Activated CD8-positive, alpha-beta memory T cell treated with anti-CD3 and anti-CD28 coated beads for 36 hours (primary cell): ENCODE data around the gene ZNF608. TPM values are rescaled to one million over a fixed set of nuclear protein-coding genes. Genes with fewer than 3 reads are reported as not detected.

Experiments
- CTCF ChIA-PET: fragments of 350-600 bp; sonication (Branson Sonifier 250); formaldehyde crosslinking; loops from one replicate; lab custom pipeline; 2021; ENCODE audit warnings: antibody characterized with exemption; lab: Charles Lee
- POLR2A ChIA-PET: fragments of 350-600 bp; sonication (Branson Sonifier 250); formaldehyde crosslinking; loops from one replicate; lab custom pipeline; 2021; ENCODE audit warnings: antibody characterized with exemption; lab: Charles Lee
- total RNA-seq, 2 experiments: library from RNA; stranded (reverse); gene quantifications; one replicate each; pipeline ENCODE4 v1.2.3, GENCODE V29; 2021

The ZNF608 gene
- total RNA-seq, 2 experiments from 2014 or later, result not detected

DNA sequence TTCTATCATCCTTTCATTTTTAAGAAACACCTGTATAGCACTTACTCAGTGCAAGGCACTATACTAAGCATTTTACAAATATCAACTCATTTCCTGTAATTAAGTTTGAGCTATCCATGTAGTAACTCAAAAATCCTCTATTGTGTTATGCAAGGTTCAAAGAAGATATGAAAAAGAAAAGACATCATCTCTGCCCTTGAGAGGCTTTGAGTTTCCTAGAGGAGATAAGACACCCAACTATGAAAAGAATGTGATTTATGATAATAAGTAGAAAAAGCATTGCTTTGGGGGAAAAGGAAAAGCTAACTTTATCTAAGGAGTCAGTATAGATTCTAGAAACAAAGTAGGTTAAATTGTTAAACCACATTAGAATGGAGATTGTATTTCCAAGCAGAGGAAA is 14.2 kb upstream of the ZNF608 start:
- ChIA-PET POLR2A (no interaction called here), CTCF (no interaction called here)

DNA sequence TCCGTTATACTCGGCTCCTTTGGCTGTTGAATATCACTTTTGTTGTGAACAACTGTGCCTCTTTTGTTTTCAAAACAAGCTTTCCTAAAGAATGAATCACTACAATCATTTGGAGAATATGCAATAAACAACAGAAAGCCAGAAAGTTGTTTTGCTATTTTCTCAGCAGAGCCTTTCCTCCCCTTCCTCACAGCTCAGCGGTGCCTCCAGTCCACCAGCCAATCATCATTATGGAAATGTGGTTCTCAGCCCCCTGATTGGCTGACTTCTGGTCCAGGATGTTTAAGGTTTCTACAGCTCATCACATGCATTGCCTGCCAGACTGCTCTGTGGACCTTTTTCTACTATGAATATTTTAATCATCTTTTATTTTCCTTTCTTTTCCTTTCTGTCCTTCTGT is 9.1 kb upstream of the ZNF608 start:
- POLR2A ChIA-PET, result no interaction called here
- CTCF ChIA-PET, result no interaction called here

DNA sequence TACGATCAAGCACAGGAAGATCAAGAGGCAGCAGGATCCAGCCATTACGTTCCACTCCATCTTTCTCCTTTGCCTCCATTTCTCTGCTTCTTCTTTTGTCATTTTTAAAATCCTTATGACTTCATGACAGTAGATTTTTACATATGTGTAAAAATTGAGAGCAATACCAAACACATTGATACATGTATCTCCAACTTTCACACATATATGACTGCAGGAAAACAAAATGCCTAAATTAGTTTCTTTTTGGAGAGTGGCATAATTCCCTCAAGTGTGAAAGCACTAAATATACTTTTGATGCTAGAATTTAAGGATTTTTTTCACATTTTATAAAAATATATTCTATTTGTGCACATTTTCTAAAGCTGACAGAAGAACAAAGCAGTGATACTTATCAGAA is 8.6 kb upstream of the ZNF608 start:
- ChIA-PET POLR2A (no interaction called here), CTCF (no interaction called here)

DNA sequence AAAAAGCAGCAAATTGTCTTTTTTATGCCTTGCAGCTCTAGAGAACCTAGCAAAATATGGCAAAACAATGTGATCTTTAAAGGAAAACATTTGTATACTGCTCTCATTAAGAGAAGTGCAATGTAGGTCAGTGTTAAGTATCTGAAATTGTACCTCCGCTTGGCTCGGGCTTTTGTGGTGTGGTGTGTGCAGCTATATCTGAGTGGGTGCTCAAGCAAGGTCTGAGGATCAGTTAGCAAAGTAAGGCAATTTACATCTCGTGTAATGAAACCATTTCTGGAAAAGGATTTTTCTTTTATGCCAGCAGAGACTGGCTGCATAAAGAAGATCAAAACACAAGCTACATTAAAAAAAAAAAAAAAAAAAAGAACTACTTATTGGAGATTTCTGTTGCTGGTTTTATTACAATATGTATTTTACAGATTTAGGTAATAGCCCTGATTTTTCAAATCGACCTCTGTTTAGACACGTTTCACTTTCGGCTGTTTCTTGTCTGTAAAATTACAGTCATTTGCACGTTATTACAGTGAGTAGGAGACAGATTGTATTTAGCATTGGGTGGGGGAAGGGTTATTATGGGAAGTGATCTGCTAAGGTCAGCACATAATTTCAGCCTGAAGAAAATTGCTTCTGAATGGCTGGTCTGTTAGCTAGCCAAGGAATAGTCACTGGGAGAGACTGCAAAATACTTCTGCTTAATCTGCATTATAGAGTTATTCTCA is 7.9 kb upstream of the ZNF608 start:
- ChIA-PET POLR2A (no interaction called here), CTCF (no interaction called here)

DNA sequence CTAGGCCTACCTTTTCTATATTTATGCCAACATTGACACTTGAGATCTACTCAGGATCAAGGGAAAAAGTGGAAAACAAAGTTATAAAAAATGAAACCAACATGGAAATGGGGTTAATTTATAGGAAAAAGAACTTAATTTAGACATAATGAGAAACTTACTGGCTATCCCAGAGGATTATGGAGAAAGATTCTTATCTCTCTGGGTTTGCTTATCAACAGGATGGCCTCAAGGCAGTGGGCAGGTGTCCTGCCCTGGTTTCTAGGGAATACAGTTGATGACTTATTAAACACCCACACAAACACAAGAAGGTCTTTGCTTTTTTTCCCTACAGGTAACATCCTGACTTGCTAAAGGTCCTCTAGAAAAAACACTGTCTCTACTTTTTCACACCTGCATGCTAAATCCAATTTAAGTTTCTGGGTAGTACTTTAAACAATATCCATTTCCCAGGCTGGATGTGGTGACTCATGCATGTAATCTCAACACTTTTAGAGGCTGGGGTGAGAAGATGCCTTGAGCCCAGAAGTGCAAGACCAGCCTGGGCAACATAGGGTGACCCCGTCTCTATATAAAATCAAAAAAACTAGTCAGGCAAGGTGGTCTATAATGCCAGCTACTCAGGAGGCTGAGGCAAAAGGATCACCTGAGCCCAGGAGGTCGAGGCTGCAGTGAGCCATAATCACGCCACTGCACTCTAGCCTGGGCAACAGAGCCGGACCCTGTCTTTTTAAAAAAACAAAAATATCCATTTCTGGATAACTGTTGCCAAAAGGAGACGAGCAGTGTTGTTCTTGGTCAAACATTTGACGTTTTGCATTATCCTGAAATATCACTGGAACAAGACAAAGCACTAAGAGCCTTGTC is 6.6 kb upstream of the ZNF608 start:
- POLR2A ChIA-PET, result no interaction called here
- CTCF ChIA-PET, result no interaction called here

DNA sequence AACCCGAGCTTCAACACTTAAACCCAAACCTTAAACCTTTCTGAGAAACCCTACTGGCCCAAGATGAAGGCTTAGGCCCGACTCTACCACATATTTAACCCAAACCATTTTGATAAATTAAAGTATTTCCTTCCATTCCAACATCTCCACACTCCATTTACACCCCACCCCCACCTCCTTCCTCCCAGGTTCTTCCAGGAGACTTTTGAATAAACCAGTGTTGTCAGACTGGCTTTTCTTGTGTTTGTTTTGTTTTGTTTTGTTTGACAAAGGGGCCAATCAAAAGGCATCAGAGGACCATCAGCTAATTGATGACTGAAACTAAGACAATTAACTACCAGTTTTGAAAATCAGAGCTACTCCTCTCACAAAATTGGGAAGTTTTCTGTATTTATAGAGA is 4.6 kb upstream of the ZNF608 start:
- ChIA-PET POLR2A (no interaction called here), CTCF (interaction anchor here (0.6 kb wide), 1 partner anchor 328 kb away, joined by 6 read pairs; no protein-coding TSS in a partner anchor)

DNA sequence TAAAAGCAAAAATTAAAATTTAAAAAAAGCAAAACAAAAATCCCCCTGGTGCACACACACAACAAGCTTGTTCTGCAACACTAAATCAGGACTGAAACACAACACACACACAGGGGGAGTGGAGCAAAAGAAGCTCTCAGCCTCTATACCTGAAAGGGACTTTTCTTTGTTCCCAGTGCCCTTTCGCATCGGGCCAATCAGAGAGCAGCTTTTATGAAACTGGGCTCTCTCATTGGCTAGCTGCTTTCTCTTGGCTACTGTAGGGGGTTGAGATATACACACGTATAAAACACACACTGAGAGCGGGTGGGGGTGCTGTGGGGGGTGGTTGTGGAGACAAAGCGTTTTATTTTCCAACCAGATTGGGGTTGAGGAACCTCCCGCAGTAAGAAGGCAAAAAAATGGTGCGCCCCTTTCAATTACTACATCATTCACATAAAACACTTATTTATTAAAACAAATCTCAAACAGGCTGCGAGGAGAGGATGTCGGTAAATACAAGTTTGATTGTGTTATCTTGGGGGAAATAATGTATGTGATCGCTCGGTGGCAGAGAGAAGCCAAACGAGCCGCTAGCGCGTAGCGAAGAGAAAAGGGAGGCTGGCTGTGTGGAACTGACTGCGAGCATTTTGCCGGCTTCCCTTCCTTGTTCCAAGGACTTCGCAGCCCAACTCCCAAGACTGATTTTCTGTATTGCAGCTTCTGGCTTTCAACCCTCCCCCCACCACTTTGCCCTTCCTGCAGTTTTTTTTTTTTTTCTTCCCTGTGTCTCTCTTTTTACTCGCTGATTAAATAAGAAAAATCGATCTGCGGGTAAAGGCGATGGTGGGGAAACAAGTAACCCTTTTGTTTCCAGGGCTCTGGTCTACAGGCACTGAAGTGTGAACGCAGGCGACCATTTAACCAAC is 2.5 kb upstream of the ZNF608 start:
- ChIA-PET CTCF (no interaction called here), POLR2A (no interaction called here)

DNA sequence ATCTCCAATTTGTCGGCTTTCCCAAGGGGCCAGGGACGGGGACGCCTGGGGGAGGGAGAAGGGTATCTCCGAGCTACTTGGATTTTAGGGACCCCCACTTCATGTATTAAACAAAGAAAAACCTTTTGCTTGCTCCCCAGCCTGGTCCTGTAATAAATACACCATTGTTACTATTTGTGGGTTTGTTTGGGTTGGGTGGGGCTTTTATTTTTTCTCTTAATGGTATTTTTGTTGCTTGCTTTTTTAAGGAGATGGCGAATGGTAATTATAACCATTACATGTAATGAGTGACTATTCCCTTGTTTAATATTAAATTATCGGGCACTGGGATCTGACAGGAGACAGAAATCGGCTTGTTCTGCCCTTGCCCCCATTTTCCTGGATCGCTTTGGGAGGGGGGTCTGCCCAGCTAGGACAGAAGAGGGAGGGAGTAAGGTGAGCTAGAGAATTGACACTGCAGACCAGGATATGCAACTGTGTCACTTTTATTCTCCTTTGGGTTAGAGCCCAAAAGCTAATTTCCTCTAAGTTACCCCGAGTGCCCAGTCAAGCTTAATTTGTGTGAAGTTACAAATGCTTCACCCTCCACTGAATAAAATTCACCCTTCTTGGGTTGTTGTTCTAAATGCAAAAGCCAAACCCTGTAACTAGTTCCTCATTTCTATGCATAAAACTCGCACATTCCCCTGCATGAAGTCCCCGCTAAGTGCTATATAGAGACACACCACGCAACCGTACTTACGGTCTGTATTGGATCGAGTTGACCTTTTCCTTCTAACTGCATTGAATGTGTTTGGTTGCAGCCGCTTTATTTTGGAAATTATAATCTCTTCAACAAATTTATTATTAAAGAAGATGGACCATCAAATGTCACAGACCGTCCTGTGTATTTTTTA is 1.6 kb upstream of the ZNF608 start:
- CTCF ChIA-PET, result no interaction called here

DNA sequence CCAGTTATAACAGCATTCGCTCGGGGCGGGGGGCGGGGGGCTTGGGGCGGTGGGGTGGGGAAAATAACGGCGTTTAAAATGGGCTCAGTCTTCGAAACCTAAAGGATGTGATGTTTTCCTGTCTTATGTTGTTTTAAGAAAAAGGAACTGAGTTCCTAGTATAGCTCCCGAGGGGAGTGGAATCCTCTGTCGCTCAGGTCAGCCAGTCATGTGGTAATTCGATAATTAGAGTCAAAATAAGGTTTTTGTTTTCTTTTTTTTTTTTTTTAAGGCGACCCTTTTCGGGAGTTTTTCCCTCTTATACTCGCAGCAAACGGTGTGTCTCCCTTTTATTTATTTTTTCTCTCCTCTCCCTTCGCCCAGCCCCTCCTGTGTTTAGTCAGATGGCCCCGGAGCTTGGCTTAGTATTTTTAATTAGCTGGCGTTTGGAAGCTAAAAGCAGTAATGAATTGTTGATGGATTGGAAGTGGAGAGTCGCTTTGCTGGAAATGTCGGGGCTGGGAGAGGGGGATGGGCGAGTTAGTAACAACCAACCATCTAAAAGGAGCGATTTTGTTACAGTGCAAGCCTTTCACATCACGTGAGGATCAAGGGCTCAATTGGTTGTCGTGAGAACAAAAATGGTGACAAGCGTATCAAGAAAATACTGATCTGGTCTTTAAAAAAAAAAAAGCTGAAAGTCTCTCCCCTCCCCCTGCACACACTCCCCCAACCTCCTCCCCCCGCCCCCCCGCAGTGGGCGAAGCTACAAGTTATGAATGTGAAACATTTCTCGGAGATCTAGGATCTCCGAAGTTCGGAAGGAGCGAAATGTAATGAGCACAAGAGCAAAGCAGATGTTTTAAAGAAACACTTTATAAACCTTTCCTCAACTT is 714 bp upstream of the ZNF608 start:
- CTCF ChIA-PET, result no interaction called here
- POLR2A ChIA-PET, result no interaction called here

More for the DNA sequence above, 1.6 kb upstream of the ZNF608 start:
- POLR2A ChIA-PET, result no interaction called here

DNA sequence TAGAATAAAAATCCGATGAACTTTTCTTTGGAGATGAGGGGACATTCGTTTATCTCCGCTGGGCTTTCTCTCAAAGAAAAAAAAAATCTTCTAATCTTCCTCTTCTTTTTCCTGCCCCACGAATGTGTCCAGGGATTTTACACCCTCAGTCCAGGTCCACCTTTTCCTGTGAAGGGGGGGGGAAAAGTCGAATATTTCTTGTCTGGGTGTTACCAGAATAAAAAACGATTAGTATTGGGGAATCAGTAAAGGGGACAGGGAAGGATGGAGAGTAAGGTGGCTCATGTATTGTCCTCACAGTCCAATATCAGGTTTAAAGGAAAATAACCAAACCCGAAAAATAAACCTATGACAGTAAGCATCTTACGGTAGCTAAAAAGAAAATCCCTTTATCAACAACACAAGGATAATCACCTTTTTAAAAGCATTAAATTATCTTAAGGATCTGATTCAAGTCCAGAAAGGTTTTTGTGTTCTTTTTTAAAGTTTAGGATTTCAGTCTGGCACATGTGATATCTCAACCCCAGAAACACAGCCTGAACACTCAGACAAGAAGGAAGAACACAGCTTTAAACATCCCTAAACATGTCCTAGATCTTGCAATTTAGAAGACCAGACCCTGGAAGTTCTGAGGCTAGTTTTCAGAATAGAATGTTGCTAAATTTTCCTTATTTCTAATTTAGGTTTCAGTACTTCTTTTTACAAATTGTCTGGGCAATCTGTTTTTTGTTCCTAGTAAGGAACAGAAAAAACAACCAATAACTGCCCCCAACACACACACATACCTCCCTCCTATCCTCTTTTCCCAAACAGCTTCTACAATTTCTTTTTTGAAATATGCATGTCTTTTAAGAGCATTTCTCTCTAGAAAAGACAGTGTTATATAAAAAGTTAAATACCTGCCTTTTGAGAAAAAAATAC is 1.2 kb downstream of the ZNF608 start:
- POLR2A ChIA-PET, result no interaction called here
- CTCF ChIA-PET, result no interaction called here

DNA sequence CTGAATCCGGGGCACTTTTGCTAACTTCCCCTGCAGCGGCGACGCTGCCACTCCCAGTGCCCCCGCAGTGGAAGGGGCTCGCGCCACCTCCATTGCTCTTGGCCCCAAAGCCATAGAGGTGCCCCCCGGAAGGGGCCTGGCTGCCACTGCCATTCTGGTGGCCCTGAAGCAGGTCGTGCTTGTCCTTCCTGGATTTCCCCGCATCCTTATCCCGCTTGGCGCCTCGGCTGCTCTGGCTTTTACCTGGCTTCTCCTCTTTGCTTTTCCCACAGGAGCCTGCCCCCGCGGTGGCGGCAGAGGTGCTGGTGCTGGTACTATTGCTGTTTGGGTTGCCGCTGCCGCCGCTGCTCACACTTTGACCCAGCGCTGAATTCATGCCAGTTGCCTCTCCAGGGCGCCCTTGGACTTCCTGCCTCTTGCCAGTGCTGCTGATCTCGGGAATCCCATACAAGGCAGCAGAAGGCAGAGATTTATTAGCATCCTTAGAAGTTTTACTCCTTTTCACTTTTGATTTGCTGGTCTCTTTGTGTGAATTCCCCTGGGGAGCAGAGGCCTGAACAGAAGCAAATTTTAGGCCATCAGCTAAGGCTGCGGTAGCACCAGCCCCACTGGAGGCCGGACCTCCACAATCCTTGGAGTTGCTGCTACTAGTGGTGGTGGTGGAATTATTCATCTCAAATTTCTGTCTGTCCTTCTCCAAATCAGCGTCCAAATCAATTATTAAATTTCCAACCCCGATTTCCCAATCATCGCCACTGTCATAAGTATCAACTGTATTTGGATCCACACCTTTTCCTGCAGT is 2.1 kb downstream of the ZNF608 start:
- CTCF ChIA-PET, result no interaction called here
- POLR2A ChIA-PET, result no interaction called here

DNA sequence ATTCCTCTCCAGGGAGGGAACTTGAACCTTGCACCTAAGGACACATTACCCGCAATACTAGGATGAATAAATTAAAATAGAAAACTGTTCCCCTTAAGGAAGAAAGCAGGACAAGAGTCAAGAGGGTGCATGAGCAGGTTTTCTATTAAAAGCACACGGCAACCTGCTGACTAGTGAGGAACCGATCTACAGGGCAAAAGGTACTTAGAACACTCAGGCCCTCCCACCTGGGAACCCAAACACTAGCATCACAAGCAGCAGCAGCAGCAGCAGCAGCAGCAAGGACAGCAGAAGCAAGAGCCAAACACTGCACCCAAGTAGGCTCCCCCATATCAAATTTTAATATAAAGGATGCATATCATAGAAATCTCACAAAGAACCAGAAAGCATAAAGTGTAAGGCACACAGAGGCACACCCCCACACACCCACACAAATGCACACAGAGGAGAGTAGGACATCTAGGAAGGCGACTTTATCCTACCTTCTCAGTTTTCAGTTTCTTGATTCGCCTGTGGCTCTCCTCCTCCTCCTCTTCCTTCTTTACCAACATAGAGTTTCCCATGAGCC is 2.8 kb downstream of the ZNF608 start:
- ChIA-PET CTCF (no interaction called here), POLR2A (no interaction called here)

DNA sequence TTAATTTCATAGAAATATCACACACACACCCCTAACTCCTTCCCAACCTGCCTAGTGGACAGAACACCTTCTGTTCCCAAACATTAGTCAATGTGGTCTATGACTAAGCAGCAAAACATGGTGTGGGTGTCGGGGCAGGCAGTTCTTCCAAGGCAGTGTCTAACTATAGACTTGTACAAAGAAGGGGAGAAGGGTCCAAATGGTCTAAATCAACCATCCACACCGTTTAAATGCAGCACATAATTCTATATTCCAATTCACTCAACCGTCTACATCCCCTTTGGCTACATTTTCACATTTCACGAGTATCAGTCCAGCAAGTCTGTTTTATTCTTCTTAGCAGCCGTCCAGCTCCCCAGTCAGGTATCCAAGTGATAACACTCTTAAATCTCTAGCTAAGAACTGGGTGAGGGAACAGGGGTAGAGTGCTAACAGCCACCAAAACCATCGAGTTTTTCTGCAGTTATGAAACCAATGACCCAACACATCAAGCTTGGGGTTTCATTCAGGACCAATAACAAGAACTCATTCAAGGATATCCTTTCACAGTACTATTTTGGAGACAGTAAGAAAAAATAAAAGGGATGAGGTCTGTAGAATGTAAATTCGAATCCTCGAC is 3.3 kb downstream of the ZNF608 start:
- CTCF ChIA-PET, result no interaction called here

DNA sequence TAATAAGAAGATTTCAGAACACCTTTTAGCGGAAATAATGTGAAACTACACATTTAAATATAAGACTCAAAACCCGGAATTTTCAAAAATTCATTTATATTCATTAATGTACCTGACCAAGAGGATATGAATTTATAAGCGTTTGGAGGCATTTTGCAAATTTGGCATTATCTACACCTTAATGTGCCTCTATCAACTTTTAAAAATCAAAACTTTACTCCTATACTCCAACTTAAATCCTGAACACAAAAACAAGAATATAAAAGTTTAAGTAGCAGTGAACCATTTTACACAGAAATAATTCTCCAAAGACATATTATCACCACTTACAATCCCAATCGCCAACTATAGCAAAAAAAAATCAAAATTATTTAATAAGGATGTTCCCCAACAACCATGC is 3.9 kb downstream of the ZNF608 start:
- POLR2A ChIA-PET, result no interaction called here
- CTCF ChIA-PET, result no interaction called here

More for the DNA sequence above, 3.3 kb downstream of the ZNF608 start:
- POLR2A ChIA-PET, result no interaction called here

DNA sequence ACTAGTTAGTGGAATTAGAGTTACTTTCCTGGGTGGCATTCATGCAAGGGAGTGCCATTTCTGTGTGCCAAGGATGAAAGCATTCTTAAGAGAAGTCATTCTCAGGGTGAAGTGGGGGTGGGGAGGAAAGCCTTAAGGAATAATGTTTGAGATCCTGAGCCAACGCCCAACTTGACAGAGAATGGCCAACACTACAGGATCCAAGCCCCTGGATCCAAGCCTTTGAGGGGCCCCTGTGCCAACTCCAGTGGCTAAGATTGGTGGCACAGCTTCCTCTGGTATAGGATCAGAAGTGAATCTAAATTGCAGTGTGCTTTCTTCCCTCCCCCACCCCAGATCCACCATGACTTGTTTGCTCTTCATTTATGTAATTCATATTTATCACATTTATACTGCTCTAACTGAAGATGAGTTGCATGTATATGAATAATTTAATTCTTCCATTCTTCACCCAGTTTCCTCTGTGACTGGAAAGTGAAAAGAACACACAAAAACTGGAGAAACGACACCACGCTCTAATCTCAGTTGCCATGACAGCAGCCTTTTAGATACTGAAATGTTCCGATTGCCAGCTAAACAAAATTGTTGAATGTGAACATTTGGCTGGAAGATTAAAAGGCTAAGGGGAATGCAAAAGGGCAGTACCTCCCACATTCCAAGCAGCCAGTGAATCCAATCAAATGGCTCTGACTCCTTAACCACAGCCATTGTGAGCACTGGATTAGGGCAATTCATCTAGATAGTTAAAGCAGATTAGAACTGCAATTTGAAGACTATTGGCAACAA is 4.5 kb downstream of the ZNF608 start:
- POLR2A ChIA-PET, result no interaction called here
- CTCF ChIA-PET, result no interaction called here
